Activated CD4-positive, alpha-beta T cell treated with anti-CD3 and anti-CD28 coated beads, Interleukin-2, amount 50 U/mL, for 48 hours (primary cell): ENCODE results near the gene COA7.
"Not testable (repeated sequence)": the region's sequence is repeated elsewhere in the genome, so short reads cannot be mapped to it uniquely, and the experiment has no call there.

ENCODE experiments used
- DNase-seq, 2 experiments: peaks; one replicate each; pipeline ENCODE4 v3.0.0-alpha.2; 2020

Gene COA7

DNA sequence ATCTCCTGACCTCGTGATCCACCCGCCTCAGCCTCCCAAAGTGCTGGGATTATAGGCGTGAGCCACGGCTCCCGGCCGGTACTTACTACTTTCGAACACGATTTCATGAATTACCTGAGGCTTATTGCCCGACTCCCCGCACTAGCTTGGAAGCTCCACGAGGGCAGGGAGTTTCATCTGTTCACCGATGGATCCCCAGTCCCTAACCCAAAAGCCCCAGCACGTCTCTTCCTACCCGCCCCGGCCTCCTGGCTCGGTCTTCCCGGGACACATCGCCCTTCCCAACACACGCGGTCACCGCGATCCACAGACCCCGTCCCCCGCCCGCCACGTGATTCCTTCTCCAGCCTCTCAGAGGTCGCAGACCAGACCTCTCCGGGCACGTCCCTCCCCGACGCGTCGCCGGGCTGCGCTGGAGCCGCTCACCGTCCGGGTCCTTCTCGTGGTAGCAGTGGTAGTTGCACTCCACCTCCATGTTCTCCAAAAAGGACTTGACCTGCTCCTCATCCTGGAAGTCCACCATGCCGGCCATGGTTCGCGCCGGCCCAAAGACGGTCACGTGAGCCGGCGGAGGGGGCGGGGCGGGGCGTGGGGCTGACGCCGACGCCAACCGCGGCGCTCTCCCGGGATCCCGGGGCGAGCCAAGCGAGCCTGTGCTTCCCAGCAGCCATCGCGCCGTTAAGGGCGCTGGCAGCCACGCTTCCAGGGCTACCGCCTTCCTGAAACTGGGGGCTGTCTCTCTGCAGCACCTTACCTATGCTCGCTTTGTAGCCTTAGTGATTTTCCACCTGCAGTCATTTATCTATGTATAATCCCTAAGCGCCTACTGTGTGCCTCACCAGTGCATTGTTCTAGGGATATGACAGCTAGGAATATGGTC lies at the start of gene COA7:
COA7 (minus strand) TSS at position 553 of the 880 bp plus-strand sequence; CDS start at position 532, 21 bp downstream.
- DNase-seq = peak; percentile 81

- no peak for DNase-seq
Observed at GRCh38 chr1:52747450-52747849, 49.3 kb upstream of the COA7 start.

GRCh38 chr1:52746189-52746588 lies 48.0 kb upstream of the COA7 start:
- DNase-seq = no peak

DNA sequence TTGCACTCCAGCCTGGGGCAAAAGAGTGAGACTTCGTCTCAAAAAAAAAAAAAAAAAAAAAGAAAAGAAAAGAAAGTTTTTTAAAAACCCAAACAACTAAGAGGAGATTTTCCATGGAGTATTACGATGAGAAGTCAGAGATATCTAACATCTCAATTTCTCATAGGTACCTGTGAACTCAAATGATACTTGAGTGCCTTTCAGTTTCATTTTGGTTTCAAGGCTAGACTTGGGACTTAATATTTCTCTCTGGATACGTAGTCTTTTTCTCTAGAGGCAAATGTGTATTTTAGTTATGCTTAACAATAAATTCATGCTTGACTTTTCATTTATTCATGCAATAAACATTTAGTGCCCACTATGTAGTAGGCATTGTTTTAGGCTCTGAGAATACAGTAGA lies 43.1 kb upstream of the COA7 start:
- no peak for DNase-seq

DNA sequence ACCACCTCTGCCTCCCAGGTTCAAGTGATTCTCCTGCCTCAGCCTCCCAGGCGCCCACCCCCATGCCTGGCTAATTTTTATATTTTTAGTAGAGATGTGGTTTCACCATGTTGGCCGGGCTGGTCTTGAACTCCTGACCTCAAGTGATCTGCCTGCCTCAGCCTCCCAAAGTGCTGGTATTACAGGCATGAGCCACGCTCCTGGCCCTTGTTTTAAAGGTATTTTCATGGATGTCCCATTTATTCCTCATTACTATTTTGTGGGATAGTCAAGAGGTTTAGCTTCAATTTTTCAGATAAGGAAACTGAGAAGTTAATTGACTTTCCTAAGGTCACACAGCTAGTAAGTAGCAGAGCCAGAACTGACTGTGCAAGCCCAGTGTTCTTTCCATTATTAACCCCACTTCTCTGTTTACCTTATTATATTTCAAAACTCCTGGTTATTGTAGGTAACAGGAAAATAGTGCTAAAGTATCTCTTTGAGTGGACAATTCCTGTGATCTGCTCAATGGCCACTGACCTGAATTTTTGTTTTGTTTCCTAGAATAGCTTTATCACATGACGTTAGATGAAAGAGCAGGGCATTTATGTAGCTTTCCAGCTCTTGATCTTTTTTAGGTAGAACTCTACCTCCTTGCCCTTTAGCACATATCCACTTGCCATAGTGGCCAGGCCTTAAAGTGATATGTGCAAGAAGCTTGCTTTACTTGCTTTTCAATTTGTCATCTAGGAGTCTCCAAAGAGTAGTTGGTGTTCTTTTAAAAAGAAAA lies 41.7 kb upstream of the COA7 start:
- no peak for DNase-seq

GRCh38 chr1:52738893-52739292 lies 40.7 kb upstream of the COA7 start:
- DNase-seq = no peak

GRCh38 chr1:52738148-52738547 lies 40.0 kb upstream of the COA7 start:
- no peak for DNase-seq

GRCh38 chr1:52735371-52735770 lies 37.2 kb upstream of the COA7 start:
- DNase-seq = not testable (repeated sequence)

- no peak for DNase-seq
Observed at GRCh38 chr1:52733368-52733767, 35.2 kb upstream of the COA7 start.

GRCh38 chr1:52727956-52728656 lies 30.0 kb upstream of the COA7 start:
- DNase-seq = no peak

- peak; percentile 15 to 21 for DNase-seq
Observed at GRCh38 chr1:52727114-52727586, 29.0 kb upstream of the COA7 start.

- DNase-seq = peak; percentile 93 to 95
Observed at GRCh38 chr1:52726265-52727113, 28.3 kb upstream of the COA7 start, which contains the start of gene ZYG11B. ZYG11B (plus strand) TSS chr1:52726453; CDS start chr1:52726654, 201 bp downstream.

DNA sequence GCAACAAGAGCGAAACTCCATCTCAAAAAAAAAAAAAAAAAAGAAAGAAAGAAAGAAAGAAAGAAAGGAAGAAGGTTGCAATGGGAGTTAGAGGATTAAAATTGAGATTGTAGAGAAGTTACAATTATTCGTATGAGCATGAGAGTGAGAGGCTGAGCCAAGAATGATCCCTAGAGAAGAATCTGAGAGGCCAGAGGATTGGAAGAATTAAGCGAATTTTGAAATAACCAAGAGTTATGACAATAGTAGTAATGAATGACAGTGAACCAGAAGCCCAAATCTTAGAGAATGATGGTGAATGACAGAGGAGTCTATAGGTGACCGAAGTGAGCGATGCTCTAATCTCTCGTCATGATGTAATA lies 27.7 kb upstream of the COA7 start:
- no peak for DNase-seq

DNA sequence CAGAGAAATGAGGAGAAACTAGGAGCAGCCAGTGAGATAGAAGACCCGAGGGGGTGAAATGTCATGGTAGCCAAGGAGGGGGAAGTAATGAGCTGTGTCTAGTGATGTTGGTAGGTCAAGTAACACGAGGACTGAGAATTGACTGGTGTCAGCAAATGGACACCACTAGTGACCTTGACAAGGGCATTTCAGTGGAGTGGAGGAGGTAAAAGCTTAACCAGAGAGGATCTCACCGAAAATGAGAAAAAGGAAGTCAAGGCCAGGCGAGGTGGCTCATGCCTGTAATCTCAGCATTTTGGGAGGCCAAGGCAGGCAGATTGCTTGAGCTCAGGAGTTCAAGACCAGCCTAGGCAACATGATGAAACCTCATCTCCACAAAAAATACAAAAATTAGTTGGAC lies 25.1 kb upstream of the COA7 start:
- no peak for DNase-seq

GRCh38 chr1:52715296-52715695 lies 17.1 kb upstream of the COA7 start:
- not testable (repeated sequence) for DNase-seq

- DNase-seq = no peak
Observed at GRCh38 chr1:52713590-52713989, 15.4 kb upstream of the COA7 start.

- no peak for DNase-seq
Observed at GRCh38 chr1:52709016-52709415, 10.9 kb upstream of the COA7 start.

DNA sequence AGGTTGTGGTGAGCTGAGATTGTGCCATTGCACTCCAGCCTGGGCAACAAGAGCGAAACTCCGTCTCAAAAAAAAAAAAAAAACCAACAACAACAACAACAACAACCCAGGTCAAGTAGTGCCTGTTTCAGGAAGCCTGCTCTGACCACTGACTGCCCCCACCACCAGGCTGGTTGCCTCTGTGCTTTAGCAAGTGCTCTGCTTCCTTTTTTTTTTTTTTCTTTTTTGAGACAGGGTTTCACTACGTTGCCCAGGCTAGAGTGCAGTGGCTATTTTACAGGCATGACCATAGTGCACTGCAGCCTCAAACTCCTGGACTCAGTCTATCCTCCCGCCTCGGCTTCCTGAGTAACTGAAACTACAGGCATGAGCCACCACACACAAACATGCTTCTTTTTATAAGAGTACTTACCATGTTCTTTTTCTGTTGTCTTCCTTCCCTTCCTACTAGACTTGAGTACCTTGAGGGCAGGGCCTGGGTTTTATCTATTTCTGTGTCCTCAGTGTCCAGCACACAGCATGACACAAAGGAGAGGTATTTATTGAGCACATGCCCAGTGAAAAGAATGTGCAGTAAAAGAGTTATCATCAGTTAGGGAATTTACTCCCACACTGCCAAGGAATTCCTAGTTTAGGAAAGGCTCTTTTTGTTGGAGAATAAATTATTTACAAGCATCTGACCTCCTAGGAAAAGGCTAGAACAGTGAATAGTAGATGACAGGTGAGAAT lies 9.9 kb upstream of the COA7 start:
- DNase-seq = no peak

DNA sequence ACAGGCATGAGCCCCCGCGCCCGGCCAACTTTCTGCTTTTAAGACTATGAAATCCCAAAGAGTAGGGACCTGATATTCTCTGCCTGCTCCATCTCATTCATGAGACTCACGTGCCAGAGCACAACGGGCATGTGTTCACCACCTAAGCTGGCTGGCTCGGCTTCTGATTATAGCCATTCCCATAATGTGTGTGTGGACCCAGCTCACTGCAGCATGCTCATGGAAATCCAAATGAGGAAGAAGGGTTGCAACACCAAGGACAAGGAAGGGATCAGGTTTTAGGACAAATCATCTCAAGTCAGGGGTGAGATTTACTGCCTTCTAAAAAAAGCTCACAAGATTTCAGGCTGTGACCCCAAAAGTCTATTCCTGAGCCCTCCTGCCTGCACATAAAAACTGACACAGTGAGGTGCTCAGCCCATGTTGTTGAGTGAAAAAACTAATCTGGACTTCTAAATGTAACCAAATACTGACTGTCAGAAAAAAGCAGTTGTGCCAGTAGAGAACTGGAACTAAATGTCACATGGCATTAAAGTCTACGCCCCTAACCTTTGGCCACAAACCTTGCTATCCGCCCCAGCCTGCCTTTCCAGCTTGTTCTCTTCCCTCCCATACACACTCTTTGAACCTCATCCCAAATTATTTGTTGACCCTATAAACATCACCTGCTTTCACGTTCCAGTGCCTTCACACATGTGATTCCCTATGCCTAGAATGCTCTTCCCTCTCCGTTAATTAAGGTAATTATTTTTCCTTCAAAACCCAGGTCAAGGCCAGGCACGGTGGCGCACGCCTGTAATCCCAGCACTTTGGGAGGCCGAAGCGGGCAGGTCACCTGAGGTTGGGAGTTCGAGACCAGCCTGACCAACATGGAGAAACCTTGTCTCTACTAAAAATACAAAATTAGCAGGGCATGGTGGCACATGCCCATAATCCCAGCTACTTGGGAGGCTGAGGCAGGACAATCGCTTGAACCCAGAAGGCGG lies 9.1 kb upstream of the COA7 start:
- no peak for DNase-seq

- no peak for DNase-seq
Observed at GRCh38 chr1:52706136-52706670, 8.1 kb upstream of the COA7 start.
